RWPE2 (cell line): Measurements from ENCODE around the gene SLAMF1.
"Not testable (repeated sequence)": the region's sequence is repeated elsewhere in the genome, so short reads cannot be mapped to it uniquely, and the experiment has no call there.

Experiments
- ATAC-seq: fragments of 200-7000 bp; cut with Tn5 transposase; 3 replicates; pipeline ENCODE4 v1.9.1; 2021; ENCODE audit warnings: low read depth
- DNase-seq: peaks from one replicate; pipeline ENCODE4 v3.0.0-alpha.2; 2020; ENCODE audit warnings: low spot score
- H3K27ac ChIP-seq: fragments of 450-650 bp; 2 replicates; pipeline ENCODE4 v1.5.1; 2017; ENCODE audit warnings: mild to moderate bottlenecking; ENCODE audit not compliant: poor library complexity, severe bottlenecking
- H3K27me3 ChIP-seq: fragments of 250-450 bp; sonication (Bioruptor Pico); 2 replicates; pipeline ENCODE4 v1.5.1; 2021; ENCODE audit warnings: mild to moderate bottlenecking, moderate library complexity; ENCODE audit not compliant: insufficient read depth, poor library complexity, severe bottlenecking
- H3K36me3 ChIP-seq: fragments of 250-450 bp; sonication (Bioruptor Pico); 2 replicates; pipeline ENCODE4 v1.5.1; 2020; ENCODE audit warnings: low read depth, mild to moderate bottlenecking, moderate library complexity
- H3K4me1 ChIP-seq: fragments of 250-450 bp; sonication (Bioruptor Pico); 2 replicates; pipeline ENCODE4 v1.5.1; 2021; ENCODE audit warnings: mild to moderate bottlenecking, moderate library complexity; ENCODE audit not compliant: insufficient read depth, poor library complexity, severe bottlenecking
- H3K4me3 ChIP-seq: fragments of 250-450 bp; sonication (Bioruptor Pico); 2 replicates; pipeline ENCODE4 v1.5.1; 2021; ENCODE audit warnings: mild to moderate bottlenecking, moderate library complexity; ENCODE audit not compliant: severe bottlenecking
- H3K9me3 ChIP-seq: fragments of 250-450 bp; sonication (Bioruptor Pico); 2 replicates; pipeline ENCODE4 v1.5.1; 2021; ENCODE audit warnings: mild to moderate bottlenecking, moderate library complexity; ENCODE audit not compliant: severe bottlenecking
- CTCF ChIP-seq: fragments of 450-650 bp; IDR thresholded peaks from one replicate; pipeline ENCODE4 v1.5.1; 2017; ENCODE audit warnings: mild to moderate bottlenecking, moderate library complexity; ENCODE audit not compliant: poor library complexity, severe bottlenecking

SLAMF1 gene

GRCh38 chr1:160646711-160647328 lies at the start of gene SLAMF1:
TSS of gene SLAMF1 (minus strand) at chr1:160647044. CDS start at chr1:160646945, 99 bp downstream.
- Histone ChIP-seq H3K4me1 (no peaks in the 10 kb centered on the region), H3K9me3 (no peaks in the 10 kb centered on the region), H3K27ac (no peak within 1 kb of the TSS), H3K36me3 (no peaks in the 10 kb centered on the region), H3K27me3 (no peaks in the 10 kb centered on the region), H3K4me3 (no peak within 1 kb of the TSS)
- TF ChIP-seq CTCF, result no peak
- DNase-seq, result no peak
- ATAC-seq, result no peak

- H3K4me3 ChIP-seq, H3K4me1 ChIP-seq, H3K27ac ChIP-seq, H3K36me3 ChIP-seq, H3K27me3 ChIP-seq, ATAC-seq, DNase-seq, H3K9me3 ChIP-seq: not testable (repeated sequence)
Measured at GRCh38 chr1:160692390-160692789, 45.5 kb upstream of the SLAMF1 start.

GRCh38 chr1:160685266-160685665 lies 38.4 kb upstream of the SLAMF1 start:
- Histone ChIP-seq H3K36me3 (no peaks in the 10 kb centered on the region), H3K4me3 (no peak overlapping the region), H3K27ac (no peak overlapping the region), H3K9me3 (no peaks in the 10 kb centered on the region), H3K4me1 (no peaks in the 10 kb centered on the region), H3K27me3 (no peaks in the 10 kb centered on the region)
- no peak for TF ChIP-seq CTCF
- DNase-seq (no peak), ATAC-seq (no peak)

GRCh38 chr1:160682983-160683865 lies 36.4 kb upstream of the SLAMF1 start:
- H3K9me3 ChIP-seq, result no peaks in the 10 kb centered on the region
- no peak overlapping the region for H3K4me3 ChIP-seq
- H3K27ac ChIP-seq, result no peak overlapping the region
- DNase-seq (no peak), ATAC-seq (no peak)
- no peaks in the 10 kb centered on the region for H3K4me1 ChIP-seq
- H3K27me3 ChIP-seq, result no peaks in the 10 kb centered on the region
- no peak for TF ChIP-seq CTCF
- no peaks in the 10 kb centered on the region for H3K36me3 ChIP-seq

- Histone ChIP-seq H3K9me3 (no peaks in the 10 kb centered on the region), H3K27me3 (no peaks in the 10 kb centered on the region), H3K4me3 (no peak overlapping the region), H3K36me3 (no peaks in the 10 kb centered on the region), H3K4me1 (no peaks in the 10 kb centered on the region), H3K27ac (no peak overlapping the region)
- TF ChIP-seq CTCF, result peak; percentile 4
- DNase-seq (no peak), ATAC-seq (no peak)
Measured at GRCh38 chr1:160681891-160682140, 35.0 kb upstream of the SLAMF1 start.
